Osteocyte (in vitro differentiated cells): ENCODE results near the gene CFHR5. TPM values are rescaled to one million over a fixed set of nuclear protein-coding genes. Genes with fewer than 3 reads are reported as not detected.

ENCODE experiments used
- DNase-seq: peaks from one replicate; pipeline ENCODE4 v3.0.0; 2021; ENCODE audit warnings: mixed read lengths; ENCODE audit not compliant: unreplicated experiment; ENCODE audit errors: extremely low spot score
- H3K27ac Mint-ChIP-seq: one replicate; pipeline ENCODE4 v1.8.0; 2021; ENCODE audit warnings: mild to moderate bottlenecking, mixed read lengths; ENCODE audit not compliant: unreplicated experiment
- H3K27me3 Mint-ChIP-seq: one replicate; pipeline ENCODE4 v1.8.0; 2021; ENCODE audit warnings: mixed read lengths; ENCODE audit not compliant: unreplicated experiment
- H3K36me3 Mint-ChIP-seq: one replicate; pipeline ENCODE4 v1.8.0; 2021; ENCODE audit warnings: mixed read lengths; ENCODE audit not compliant: unreplicated experiment
- H3K4me1 Mint-ChIP-seq: one replicate; pipeline ENCODE4 v1.8.0; 2021; ENCODE audit warnings: mixed read lengths; ENCODE audit not compliant: unreplicated experiment
- H3K4me3 Mint-ChIP-seq: one replicate; pipeline ENCODE4 v1.8.0; 2021; ENCODE audit warnings: mild to moderate bottlenecking, moderate library complexity, mixed read lengths; ENCODE audit not compliant: unreplicated experiment
- H3K9me3 Mint-ChIP-seq: one replicate; pipeline ENCODE4 v1.8.0; 2021; ENCODE audit warnings: mixed read lengths; ENCODE audit not compliant: unreplicated experiment
- total RNA-seq: library from RNA; stranded (reverse); gene quantifications from 2 replicates; pipeline ENCODE4 v1.2.1, GENCODE V29; 2021
- TF ChIP-seq, protein P1 (sequence below): fragments of 200-600 bp; sonication (generic); IDR thresholded peaks from 2 replicates; pipeline ENCODE4 v1.5.0; 2021; ENCODE audit warnings: antibody characterized with exemption, mild to moderate bottlenecking, moderate library complexity

Gene CFHR5
- total RNA-seq, 1 donor from 2014 or later = not detected

DNA sequence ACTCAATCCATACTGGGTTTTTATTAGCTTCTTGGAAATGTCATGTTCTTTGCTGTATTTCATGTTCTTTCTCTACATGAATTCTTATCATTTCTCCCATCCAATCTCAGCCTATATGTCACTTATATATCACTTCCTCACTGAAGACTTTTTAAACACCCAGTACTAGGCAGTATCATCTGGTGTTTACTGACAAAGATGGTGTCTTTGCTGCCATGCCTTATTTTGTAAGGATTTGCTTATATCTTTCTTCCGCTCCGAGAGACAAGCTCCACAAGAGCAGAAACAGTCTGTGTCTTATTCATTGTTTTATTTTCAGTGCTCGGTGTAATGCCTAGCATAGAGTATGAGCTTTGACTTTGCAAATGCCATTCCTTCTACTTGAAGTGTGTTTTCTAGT lies 59.5 kb downstream of the CFHR5 start:
- no peak for DNase-seq
- H3K27ac Mint-ChIP-seq = no peak overlapping the region
- H3K4me1 Mint-ChIP-seq = peaks cover 7% of the 10 kb centered on the region
- no peaks in the 10 kb centered on the region for H3K36me3 Mint-ChIP-seq
- H3K27me3 Mint-ChIP-seq = peaks cover 2% of the 10 kb centered on the region
- TF ChIP-seq, protein P1, sequence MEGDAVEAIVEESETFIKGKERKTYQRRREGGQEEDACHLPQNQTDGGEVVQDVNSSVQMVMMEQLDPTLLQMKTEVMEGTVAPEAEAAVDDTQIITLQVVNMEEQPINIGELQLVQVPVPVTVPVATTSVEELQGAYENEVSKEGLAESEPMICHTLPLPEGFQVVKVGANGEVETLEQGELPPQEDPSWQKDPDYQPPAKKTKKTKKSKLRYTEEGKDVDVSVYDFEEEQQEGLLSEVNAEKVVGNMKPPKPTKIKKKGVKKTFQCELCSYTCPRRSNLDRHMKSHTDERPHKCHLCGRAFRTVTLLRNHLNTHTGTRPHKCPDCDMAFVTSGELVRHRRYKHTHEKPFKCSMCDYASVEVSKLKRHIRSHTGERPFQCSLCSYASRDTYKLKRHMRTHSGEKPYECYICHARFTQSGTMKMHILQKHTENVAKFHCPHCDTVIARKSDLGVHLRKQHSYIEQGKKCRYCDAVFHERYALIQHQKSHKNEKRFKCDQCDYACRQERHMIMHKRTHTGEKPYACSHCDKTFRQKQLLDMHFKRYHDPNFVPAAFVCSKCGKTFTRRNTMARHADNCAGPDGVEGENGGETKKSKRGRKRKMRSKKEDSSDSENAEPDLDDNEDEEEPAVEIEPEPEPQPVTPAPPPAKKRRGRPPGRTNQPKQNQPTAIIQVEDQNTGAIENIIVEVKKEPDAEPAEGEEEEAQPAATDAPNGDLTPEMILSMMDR = no peak
- no peak overlapping the region for H3K4me3 Mint-ChIP-seq
- H3K9me3 Mint-ChIP-seq = no peaks in the 10 kb centered on the region

DNA sequence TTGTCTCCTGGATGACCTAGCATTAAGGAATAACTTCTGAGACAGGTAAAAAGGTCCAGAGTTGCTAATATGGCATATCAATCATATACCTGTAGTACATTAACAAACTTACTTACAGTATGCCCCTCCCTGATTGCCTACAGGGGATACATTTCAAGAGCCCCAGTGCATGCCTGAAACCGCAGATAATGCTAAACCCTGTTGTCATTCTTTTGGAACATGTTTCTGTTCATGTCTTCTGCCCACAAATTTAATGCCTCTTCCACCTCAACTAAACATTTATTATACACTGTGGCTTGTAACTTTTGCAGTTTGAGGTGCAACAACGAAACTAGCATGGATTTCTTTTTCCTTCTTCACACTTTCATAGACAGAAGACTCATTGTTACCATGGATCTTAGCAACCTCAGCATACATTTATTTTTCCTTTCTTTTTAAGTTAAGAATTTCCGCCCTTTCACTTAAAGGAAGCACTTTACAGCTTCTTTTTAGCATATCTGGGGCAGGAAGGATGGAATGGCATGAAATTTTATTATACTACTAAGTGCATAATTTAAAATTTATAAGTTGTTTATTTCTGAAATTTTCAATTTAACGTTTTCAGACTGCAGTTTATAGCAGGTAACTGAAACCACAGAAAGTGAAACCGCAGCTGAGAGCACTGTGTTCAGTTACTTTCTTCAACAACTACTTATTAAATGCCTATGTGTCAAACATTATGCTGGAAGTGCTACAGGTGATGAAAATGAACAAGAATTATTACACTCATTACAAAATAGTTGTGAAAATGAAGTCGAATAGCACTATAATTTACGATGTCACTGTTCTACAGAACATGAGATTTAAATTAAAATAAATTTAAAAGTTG lies 64.4 kb downstream of the CFHR5 start:
- no peaks in the 10 kb centered on the region for H3K36me3 Mint-ChIP-seq
- no peaks in the 10 kb centered on the region for H3K9me3 Mint-ChIP-seq
- peaks cover 37% of the 10 kb centered on the region for H3K27me3 Mint-ChIP-seq
- no peak for DNase-seq
- no peak overlapping the region for H3K27ac Mint-ChIP-seq
- peaks cover 1% of the 10 kb centered on the region for H3K4me1 Mint-ChIP-seq
- H3K4me3 Mint-ChIP-seq = no peak overlapping the region
- TF ChIP-seq, protein P1 = no peak

DNA sequence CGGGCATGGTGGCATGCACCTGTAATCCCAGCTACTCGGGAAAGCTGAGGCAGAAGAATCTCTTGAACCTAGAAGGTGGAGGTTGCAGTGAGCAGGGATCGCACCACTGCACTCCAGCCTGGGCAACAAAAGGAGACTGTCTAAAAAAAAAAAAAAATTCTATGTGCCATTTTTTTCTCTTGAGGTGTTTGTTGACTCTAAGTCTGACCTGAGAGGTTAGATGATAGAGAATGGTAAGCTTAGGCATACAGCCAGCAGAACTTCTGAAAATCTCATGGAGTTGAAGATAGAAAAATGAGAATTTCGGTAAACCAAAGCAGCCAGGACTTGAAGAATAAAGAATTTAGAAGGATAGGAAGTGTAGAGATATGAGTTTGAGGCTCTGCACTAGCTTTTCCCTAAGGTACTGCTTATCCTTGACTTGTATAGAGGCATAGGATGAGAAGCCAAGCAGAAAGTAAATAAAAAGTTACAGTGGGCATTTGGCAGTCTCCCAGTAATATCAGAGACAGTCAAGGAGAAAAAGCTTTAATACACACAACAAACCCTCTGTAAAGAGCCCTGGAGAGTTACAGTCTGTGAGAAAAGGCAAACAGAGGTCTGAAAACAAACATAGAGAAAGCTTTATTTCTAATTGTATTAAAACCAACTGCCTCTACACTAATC lies 65.5 kb downstream of the CFHR5 start:
- H3K27me3 Mint-ChIP-seq = peaks cover 37% of the 10 kb centered on the region
- DNase-seq = no peak
- H3K4me3 Mint-ChIP-seq = no peak overlapping the region
- peaks cover 1% of the 10 kb centered on the region for H3K4me1 Mint-ChIP-seq
- no peak overlapping the region for H3K27ac Mint-ChIP-seq
- H3K9me3 Mint-ChIP-seq = peaks cover 4% of the 10 kb centered on the region
- H3K36me3 Mint-ChIP-seq = no peaks in the 10 kb centered on the region
- TF ChIP-seq, protein P1 = no peak

DNA sequence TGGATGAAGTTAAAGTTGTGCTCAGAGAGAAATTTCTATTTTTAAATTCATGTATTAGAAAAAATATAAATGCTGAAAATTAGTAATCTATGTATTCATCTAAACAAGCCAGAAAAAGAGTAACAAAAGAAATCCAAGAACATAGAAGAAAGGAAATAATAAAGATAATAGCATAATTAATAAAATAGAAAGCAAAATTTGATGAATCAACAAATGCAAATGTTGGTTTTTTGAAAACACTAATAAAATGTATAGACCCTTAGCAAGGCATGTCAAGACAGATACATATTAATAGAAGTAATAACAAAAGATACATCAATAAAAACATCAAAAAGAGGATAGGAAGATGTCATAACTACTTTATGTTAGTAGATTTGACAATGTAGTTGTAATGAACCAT lies 71.7 kb downstream of the CFHR5 start:
- H3K4me1 Mint-ChIP-seq = no peaks in the 10 kb centered on the region
- no peak for DNase-seq
- H3K36me3 Mint-ChIP-seq = no peaks in the 10 kb centered on the region
- H3K9me3 Mint-ChIP-seq = peaks cover 10% of the 10 kb centered on the region
- H3K27ac Mint-ChIP-seq = no peak overlapping the region
- H3K4me3 Mint-ChIP-seq = no peak overlapping the region
- TF ChIP-seq, protein P1 = no peak
- H3K27me3 Mint-ChIP-seq = peaks cover 50% of the 10 kb centered on the region

Other genes with a start within 250 kb of the CFHR5 start
- 0.42 and 0.54 TPM in 2 replicates for gene CFHR3, start 202.7 kb upstream of the CFHR5 start, total RNA-seq
- gene CFHR1, start 157.8 kb upstream of the CFHR5 start, total RNA-seq = not detected in 2 replicates
- not detected in 2 replicates for gene CFHR4, start 89.5 kb upstream of the CFHR5 start, total RNA-seq
- gene CFHR2, start 33.8 kb upstream of the CFHR5 start, total RNA-seq = not detected in 2 replicates
- gene F13B, start 89.7 kb downstream of the CFHR5 start, total RNA-seq = not detected in 2 replicates
- gene ASPM, start 169.1 kb downstream of the CFHR5 start, total RNA-seq = 8.5 and 8.9 TPM in 2 replicates
- 12.6 and 13.8 TPM in 2 replicates for gene ZBTB41, start 223.7 kb downstream of the CFHR5 start, total RNA-seq